Neuronal stem cell (in vitro differentiated cells): ENCODE results near the gene CXXC1.
"Not testable (repeated sequence)": the region's sequence is repeated elsewhere in the genome, so short reads cannot be mapped to it uniquely, and the experiment has no call there.

Source experiments
- DNase-seq: peaks from one replicate; pipeline ENCODE4 v3.0.0-alpha.2; 2013; ENCODE audit warnings: low spot score
- H2AFZ ChIP-seq: one replicate; pipeline ENCODE4 v1.6.1; 2013; ENCODE audit warnings: mild to moderate bottlenecking, low read length, inconsistent platforms
- H2AK5ac ChIP-seq: 2 replicates; pipeline ENCODE4 v1.6.1; 2013; ENCODE audit warnings: low read depth, mild to moderate bottlenecking, inconsistent platforms, low read length, moderate library complexity, mixed read lengths
- H2BK120ac ChIP-seq: 2 replicates; pipeline ENCODE4 v1.6.1; 2013; ENCODE audit warnings: low read depth, mild to moderate bottlenecking, inconsistent platforms, low read length, moderate library complexity, mixed read lengths
- H2BK12ac ChIP-seq: one replicate; pipeline ENCODE4 v1.6.1; 2013; ENCODE audit warnings: low read length, inconsistent platforms
- H2BK15ac ChIP-seq: 2 replicates; pipeline ENCODE4 v1.6.1; 2013; ENCODE audit warnings: mild to moderate bottlenecking, low read length, inconsistent platforms, mixed read lengths
- H2BK5ac ChIP-seq: one replicate; pipeline ENCODE4 v1.6.1; 2013; ENCODE audit warnings: inconsistent platforms, mild to moderate bottlenecking, low read length, moderate library complexity
- H3K14ac ChIP-seq: one replicate; pipeline ENCODE4 v1.6.1; 2013; ENCODE audit warnings: low read length, inconsistent platforms
- H3K18ac ChIP-seq: 2 replicates; pipeline ENCODE4 v1.6.1; 2013; ENCODE audit warnings: low read length, inconsistent platforms
- H3K23ac ChIP-seq: 2 replicates; pipeline ENCODE4 v1.6.1; 2013; ENCODE audit warnings: low read depth, mild to moderate bottlenecking, mixed read lengths, low read length, inconsistent platforms; ENCODE audit not compliant: poor library complexity
- H3K27ac ChIP-seq: replicated peaks from 3 replicates; pipeline ENCODE4 v1.5.1; 2013; ENCODE audit warnings: low read length, inconsistent platforms
- H3K27me3 ChIP-seq, 3 experiments: 2 replicates each; pipeline ENCODE4 v1.6.1; 2013; ENCODE audit warnings: low read length in 3 of 3, mild to moderate bottlenecking in 2 of 3, inconsistent platforms in 1 of 3, low read depth in 1 of 3, mixed read lengths in 1 of 3, moderate library complexity in 1 of 3; ENCODE audit not compliant: control insufficient read depth in 3 of 3, insufficient read depth in 3 of 3
- H3K36me3 ChIP-seq, 2 donors: replicated peaks in 1 of 2; 2 replicates each; pipeline ENCODE4 v1.6.1; 2013; ENCODE audit warnings: low read length in 2 of 2; ENCODE audit not compliant: control insufficient read depth in 2 of 2, insufficient read depth in 2 of 2
- H3K4ac ChIP-seq: 2 replicates; pipeline ENCODE4 v1.6.1; 2013; ENCODE audit warnings: inconsistent platforms, mild to moderate bottlenecking, low read length, moderate library complexity
- H3K4me1 ChIP-seq, 2 donors: 1 replicate in 1 of 2; 2 replicates in 1 of 2; pipeline ENCODE4 v1.6.1; 2013; ENCODE audit warnings: low read length in 2 of 2, low read depth in 1 of 2; ENCODE audit not compliant: control insufficient read depth in 2 of 2, insufficient read depth in 1 of 2
- H3K4me2 ChIP-seq: one replicate; pipeline ENCODE4 v1.6.1; 2013; ENCODE audit warnings: mild to moderate bottlenecking, low read length, inconsistent platforms; ENCODE audit not compliant: insufficient read depth, poor library complexity, severe bottlenecking
- H3K4me3 ChIP-seq, 2 donors: 2 replicates each; pipeline ENCODE4 v1.5.1; 2013; ENCODE audit warnings: low read length in 2 of 2, mild to moderate bottlenecking in 2 of 2, inconsistent platforms in 1 of 2, moderate library complexity in 1 of 2
- H3K79me1 ChIP-seq: one replicate; pipeline ENCODE4 v1.6.1; 2013; ENCODE audit warnings: low read depth, mild to moderate bottlenecking, inconsistent platforms, low read length, moderate library complexity
- H3K9ac ChIP-seq: one replicate; pipeline ENCODE4 v1.6.1; 2013; ENCODE audit warnings: mild to moderate bottlenecking, low read depth, low read length, inconsistent platforms; ENCODE audit not compliant: poor library complexity
- H3K9me3 ChIP-seq, 2 donors: replicated peaks in 1 of 2; 2 replicates each; pipeline versions ENCODE3 to v1.6.1; 2013; ENCODE audit warnings: low read length in 2 of 2, mild to moderate bottlenecking in 2 of 2, inconsistent platforms in 1 of 2, low read depth in 1 of 2, mixed read lengths in 1 of 2, moderate library complexity in 1 of 2; ENCODE audit not compliant: control insufficient read depth in 2 of 2, insufficient read depth in 1 of 2
- H4K8ac ChIP-seq: one replicate; pipeline ENCODE4 v1.6.1; 2013; ENCODE audit warnings: low read depth, mild to moderate bottlenecking, inconsistent platforms, low read length, moderate library complexity
- H4K91ac ChIP-seq: one replicate; pipeline ENCODE4 v1.6.1; 2013; ENCODE audit warnings: low read length, low read depth, mild to moderate bottlenecking, inconsistent platforms; ENCODE audit not compliant: poor library complexity
- WGBS, 2 donors: extraction: QIAGEN DNeasy Blood & Tissue Kit; methylation state at CpG; one replicate each; pipeline ENCODE4 v1.1.7; 2013; ENCODE audit warnings: missing lambda C conversion rate in 2 of 2, mixed read lengths in 1 of 2; ENCODE audit not compliant: insufficient read length in 2 of 2, insufficient replicate concordance in 1 of 2; ENCODE audit errors: extremely low coverage in 2 of 2; 5-methylcytosine and 5-hydroxymethylcytosine counted together

Gene CXXC1

DNA sequence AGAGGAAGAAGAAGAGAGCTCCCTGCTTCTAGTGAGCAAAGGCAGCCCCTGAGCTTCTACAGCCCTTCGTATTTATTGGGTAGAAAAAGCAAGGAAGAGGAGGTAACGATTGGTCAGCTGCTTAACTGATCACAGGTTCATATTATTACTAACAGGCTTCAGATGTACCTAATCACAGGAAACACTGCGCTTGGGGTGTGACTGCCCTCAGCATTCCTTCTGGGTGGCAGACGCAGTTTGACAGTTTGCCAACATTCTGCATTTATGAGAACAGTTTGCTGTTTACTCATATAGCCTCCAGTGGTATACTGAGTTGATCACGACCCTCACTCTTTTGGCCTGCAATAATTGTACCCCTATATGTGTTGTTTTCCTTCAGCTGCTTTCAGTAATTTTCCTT lies 21.4 kb upstream of the CXXC1 start:
- not testable (repeated sequence) for H2BK12ac ChIP-seq, H3K4me2 ChIP-seq, H3K79me1 ChIP-seq, H2BK120ac ChIP-seq, H4K8ac ChIP-seq, H3K36me3 ChIP-seq, H2AFZ ChIP-seq, H3K4me1 ChIP-seq, H3K27me3 ChIP-seq, H3K23ac ChIP-seq, H3K9ac ChIP-seq, H2BK5ac ChIP-seq, H2AK5ac ChIP-seq, H3K27ac ChIP-seq, H3K4me3 ChIP-seq, H4K91ac ChIP-seq, H3K9me3 ChIP-seq, H2BK15ac ChIP-seq, H3K4ac ChIP-seq, H3K18ac ChIP-seq, H3K14ac ChIP-seq, DNase-seq
- no CpG with 5 or more reads among the region's 5 CpGs for WGBS, 2 donors

DNA sequence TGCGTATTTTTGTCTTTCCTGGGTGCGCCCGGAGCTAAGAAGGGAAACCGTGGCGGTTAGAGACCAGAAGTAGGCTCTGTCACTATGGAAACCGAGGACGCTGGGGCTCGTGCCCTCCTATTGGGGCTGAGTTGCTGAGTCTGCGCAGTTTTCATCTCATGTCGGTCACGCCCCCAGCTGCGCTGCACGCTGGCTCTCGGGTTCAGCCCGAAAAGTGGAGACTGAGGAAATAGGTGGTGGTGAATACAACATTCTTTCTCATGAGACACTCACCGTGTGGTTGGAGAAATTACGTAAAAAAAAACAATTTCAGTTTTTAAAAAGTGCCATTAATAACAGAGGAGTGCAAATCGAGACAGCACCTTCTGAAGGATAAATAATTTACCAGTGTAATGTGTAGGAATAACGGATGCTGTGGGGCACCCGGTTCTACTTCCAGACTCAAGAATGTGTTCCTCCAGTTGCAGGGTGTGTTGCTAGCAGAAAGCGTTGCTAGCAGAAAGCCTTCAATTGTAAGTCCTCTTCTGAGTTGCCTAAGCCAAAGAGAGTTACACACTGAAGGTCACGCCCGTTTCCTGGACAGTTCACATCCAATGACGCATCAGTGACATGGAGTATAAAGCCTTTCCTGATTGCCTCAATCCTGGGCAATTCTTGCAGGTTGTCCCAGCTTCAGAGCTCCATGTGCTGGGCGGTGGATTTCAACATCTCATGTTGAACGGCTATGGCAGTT lies 20.4 kb upstream of the CXXC1 start:
- H3K27me3 ChIP-seq, result peaks cover 0 to 6% (median 2%) of the 10 kb centered on the region in 3 experiments
- H3K23ac ChIP-seq, result no peak overlapping the region
- no peak overlapping the region for H2BK12ac ChIP-seq
- H2BK5ac ChIP-seq, result no peak overlapping the region
- peak overlapping the region; percentile 39 for H3K4me2 ChIP-seq
- H4K8ac ChIP-seq, result no peak overlapping the region
- no peak overlapping the region for H3K9ac ChIP-seq
- peak overlapping the region; percentile 95 for H2AFZ ChIP-seq
- no peak overlapping the region for H2BK15ac ChIP-seq
- DNase-seq, result peak; percentile 81
- peak overlapping the region; percentile 59 to 80 for H3K4me3 ChIP-seq
- H4K91ac ChIP-seq, result no peak overlapping the region
- no peak overlapping the region for H2BK120ac ChIP-seq
- no peak overlapping the region for H2AK5ac ChIP-seq
- peaks cover 0 to 2% of the 10 kb centered on the region in 2 donors for H3K9me3 ChIP-seq
- no peak overlapping the region for H3K27ac ChIP-seq
- WGBS, 2 donors, result no CpG with 5 or more reads among the region's 26 CpGs
- no peak overlapping the region for H3K4ac ChIP-seq
- no peak overlapping the region for H3K14ac ChIP-seq
- H3K4me1 ChIP-seq, result peaks cover 3 to 5% of the 10 kb centered on the region in 2 donors
- H3K18ac ChIP-seq, result no peak overlapping the region
- H3K36me3 ChIP-seq, result no peaks in the 10 kb centered on the region
- H3K79me1 ChIP-seq, result no peaks in the 10 kb centered on the region

DNA sequence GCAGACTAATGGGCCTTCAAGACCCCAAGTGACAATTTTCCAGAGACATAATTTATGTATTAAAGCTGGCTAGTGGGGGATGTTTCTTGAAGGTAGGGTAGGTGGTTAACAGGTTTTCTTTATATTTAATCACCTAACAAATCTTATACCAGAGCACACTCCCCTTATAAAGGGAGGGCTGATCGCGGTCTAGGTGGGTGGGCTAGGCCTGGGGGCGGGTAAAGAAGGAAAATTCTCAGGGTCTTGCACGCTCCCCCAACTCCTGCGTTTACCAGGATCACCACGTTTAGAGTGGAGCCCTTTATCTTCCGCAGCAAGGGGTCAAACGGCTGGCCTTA lies 19.9 kb upstream of the CXXC1 start:
- WGBS, 2 donors, result no CpG with 5 or more reads among the region's 8 CpGs
- no peak for DNase-seq
- Histone ChIP-seq H3K4ac (no peak overlapping the region), H2BK5ac (no peak overlapping the region), H3K4me2 (peak overlapping the region; percentile 39), H4K91ac (no peak overlapping the region), H3K36me3 (no peaks in the 10 kb centered on the region), H3K4me3 (peak overlapping the region; percentile 59 to 80), H3K4me1 (peaks cover 3 to 5% of the 10 kb centered on the region in 2 donors), H3K14ac (no peak overlapping the region), H2BK120ac (no peak overlapping the region), H2BK15ac (no peak overlapping the region), H3K79me1 (no peaks in the 10 kb centered on the region), H3K18ac (no peak overlapping the region), H2AFZ (peak overlapping the region; percentile 95), H2BK12ac (no peak overlapping the region), H2AK5ac (no peak overlapping the region), H3K27me3 (peaks cover 0 to 10% (median 2%) of the 10 kb centered on the region in 3 experiments), H3K27ac (no peak overlapping the region), H3K23ac (no peak overlapping the region), H3K9me3 (peaks cover 0 to 2% of the 10 kb centered on the region in 2 donors), H4K8ac (no peak overlapping the region), H3K9ac (no peak overlapping the region)

DNA sequence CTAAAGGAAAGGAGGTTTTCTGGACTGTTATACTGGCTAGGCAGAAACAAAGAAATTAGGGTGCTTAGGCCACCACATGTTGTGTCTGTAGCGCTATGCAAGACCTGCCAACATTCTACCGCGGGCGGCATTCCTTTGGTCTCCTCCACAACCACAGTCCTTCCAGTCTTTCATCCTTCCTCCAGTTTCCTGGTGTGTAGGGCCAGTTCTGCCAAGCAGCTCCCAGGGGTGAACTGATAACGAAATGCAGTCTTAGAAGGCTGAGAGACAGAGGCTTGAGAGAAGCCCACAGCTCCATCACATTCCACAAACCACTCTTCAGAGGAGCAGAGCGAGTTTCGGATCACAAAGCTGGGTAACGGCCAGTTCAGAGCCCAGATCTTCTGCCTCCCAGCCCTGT lies 19.5 kb upstream of the CXXC1 start:
- peak overlapping the region; percentile 95 for H2AFZ ChIP-seq
- no peak overlapping the region for H3K18ac ChIP-seq
- no CpG with 5 or more reads among the region's 8 CpGs for WGBS, 2 donors
- no peak overlapping the region for H3K14ac ChIP-seq
- no peak overlapping the region for H3K4me2 ChIP-seq
- no peak overlapping the region for H2BK5ac ChIP-seq
- H3K27me3 ChIP-seq, result peaks cover 0 to 5% (median 2%) of the 10 kb centered on the region in 3 experiments
- H2BK15ac ChIP-seq, result no peak overlapping the region
- H2BK120ac ChIP-seq, result no peak overlapping the region
- peaks cover 0 to 2% of the 10 kb centered on the region in 2 donors for H3K9me3 ChIP-seq
- peaks cover 3 to 5% of the 10 kb centered on the region in 2 donors for H3K4me1 ChIP-seq
- no peaks in the 10 kb centered on the region for H3K36me3 ChIP-seq
- no peak overlapping the region for H2BK12ac ChIP-seq
- H3K23ac ChIP-seq, result no peak overlapping the region
- peak overlapping the region in 1 of 2 donors; percentile 59 for H3K4me3 ChIP-seq
- no peak for DNase-seq
- H3K9ac ChIP-seq, result no peak overlapping the region
- no peak overlapping the region for H4K91ac ChIP-seq
- H3K27ac ChIP-seq, result no peak overlapping the region
- no peaks in the 10 kb centered on the region for H3K79me1 ChIP-seq
- no peak overlapping the region for H4K8ac ChIP-seq
- no peak overlapping the region for H3K4ac ChIP-seq
- H2AK5ac ChIP-seq, result no peak overlapping the region
